Astrocyte (in vitro differentiated cells and primary cell): Measurements from ENCODE around the gene C19orf44.

Source experiments
- CTCF ChIP-seq: IDR thresholded peaks from 2 replicates; pipeline ENCODE4 v1.5.1; 2011; ENCODE audit warnings: low read depth, mild to moderate bottlenecking, inconsistent platforms, low read length, moderate library complexity; ENCODE audit not compliant: insufficient read depth
- EZH2 ChIP-seq: IDR thresholded peaks from 2 replicates; pipeline ENCODE4 v1.6.1; 2012; ENCODE audit warnings: mild to moderate bottlenecking, low read length, inconsistent platforms; ENCODE audit not compliant: insufficient read depth

- no peak for TF ChIP-seq EZH2
- TF ChIP-seq CTCF: no peak
Measured at GRCh38 chr19:16525751-16526481, 29.7 kb downstream of the C19orf44 start.
